HG02571 (cell line): ENCODE results near the gene ALK.

ENCODE experiments used
- ATAC-seq: cut with Tn5 transposase; IDR thresholded peaks from one replicate; pipeline ENCODE4 v1.9.1; 2021; ENCODE audit warnings: mild to moderate bottlenecking, moderate library complexity; ENCODE audit not compliant: unreplicated experiment

The ALK gene

GRCh38 chr2:29388071-29388470 is 533.3 kb downstream of the ALK start:
- ATAC-seq: no peak

- no peak for ATAC-seq
These were observed 538.9 kb downstream of the ALK start for GRCh38 chr2:29382486-29382885.

- no peak for ATAC-seq
These were observed 543.6 kb downstream of the ALK start for GRCh38 chr2:29377788-29378187.

- ATAC-seq: no peak
These were observed 544.8 kb downstream of the ALK start for GRCh38 chr2:29376541-29376940.

GRCh38 chr2:29375843-29376242 is 545.5 kb downstream of the ALK start:
- no peak for ATAC-seq

GRCh38 chr2:29374823-29375222 is 546.6 kb downstream of the ALK start:
- ATAC-seq: no peak

GRCh38 chr2:29373870-29374269 is 547.5 kb downstream of the ALK start:
- no peak for ATAC-seq

GRCh38 chr2:29372185-29372584 is 549.2 kb downstream of the ALK start:
- ATAC-seq: no peak

GRCh38 chr2:29370581-29371125 is 550.7 kb downstream of the ALK start:
- no peak for ATAC-seq

- no peak for ATAC-seq
These were observed 551.2 kb downstream of the ALK start for GRCh38 chr2:29370173-29370572.

- ATAC-seq: no peak
These were observed 552.7 kb downstream of the ALK start for GRCh38 chr2:29368659-29369040.

- ATAC-seq: no peak
These were observed 553.3 kb downstream of the ALK start for GRCh38 chr2:29367986-29368658.

GRCh38 chr2:29363111-29363510 is 558.3 kb downstream of the ALK start:
- ATAC-seq: no peak

GRCh38 chr2:29361231-29361630 is 560.2 kb downstream of the ALK start:
- ATAC-seq: no peak

GRCh38 chr2:29360016-29360784 is 561.2 kb downstream of the ALK start:
- ATAC-seq: no peak

- ATAC-seq: no peak
These were observed 567.9 kb downstream of the ALK start for GRCh38 chr2:29353403-29353991.

- ATAC-seq: no peak
These were observed 569.3 kb downstream of the ALK start for GRCh38 chr2:29351916-29352591.

GRCh38 chr2:29351248-29351647 is 570.1 kb downstream of the ALK start:
- no peak for ATAC-seq

GRCh38 chr2:29349316-29350030 is 571.9 kb downstream of the ALK start:
- no peak for ATAC-seq

- ATAC-seq: no peak
These were observed 573.5 kb downstream of the ALK start for GRCh38 chr2:29347774-29348461.
